ENCODE data around the gene SNAI1.
"Not testable (repeated sequence)": the region's sequence is repeated elsewhere in the genome, so short reads cannot be mapped to it uniquely, and the experiment has no call there.

Gene SNAI1

GRCh38 chr20:49982346-49983122 is at the start of gene SNAI1:
SNAI1 (plus strand) TSS chr20:49982980; CDS start chr20:49983060, 80 bp downstream.
- peak; percentile 51 for DNase-seq (ENCODE audit: low read depth)

- no peak for DNase-seq (ENCODE audit: low read depth)
Observed at GRCh38 chr20:49935746-49936152, 47.0 kb upstream of the SNAI1 start.

GRCh38 chr20:49936153-49937026 is 46.4 kb upstream of the SNAI1 start, which contains the start of gene RNF114:
RNF114 (plus strand) TSS chr20:49936397; CDS start chr20:49936413, 16 bp downstream.
- DNase-seq (ENCODE audit: low read depth): peak; percentile 80

- DNase-seq (ENCODE audit: low read depth): no peak
Observed at GRCh38 chr20:49937027-49937929, 45.5 kb upstream of the SNAI1 start.

- peak; percentile 43 for DNase-seq (ENCODE audit: low read depth)
Observed at GRCh38 chr20:49938173-49939163, 44.3 kb upstream of the SNAI1 start.

GRCh38 chr20:49941456-49941855 is 41.3 kb upstream of the SNAI1 start:
- no peak for DNase-seq (ENCODE audit: low read depth)

- DNase-seq (ENCODE audit: low read depth): no peak
Observed at GRCh38 chr20:49942303-49942702, 40.5 kb upstream of the SNAI1 start.

GRCh38 chr20:49942942-49943341 is 39.8 kb upstream of the SNAI1 start:
- DNase-seq (ENCODE audit: low read depth): no peak

- DNase-seq (ENCODE audit: low read depth): no peak
Observed at GRCh38 chr20:49945306-49945700, 37.5 kb upstream of the SNAI1 start.

GRCh38 chr20:49945701-49946477 is 36.9 kb upstream of the SNAI1 start:
- no peak for DNase-seq (ENCODE audit: low read depth)

GRCh38 chr20:49948178-49948577 is 34.6 kb upstream of the SNAI1 start:
- no peak for DNase-seq (ENCODE audit: low read depth)

- DNase-seq (ENCODE audit: low read depth): peak; percentile 92
Observed at GRCh38 chr20:49948809-49949507, 33.8 kb upstream of the SNAI1 start.

GRCh38 chr20:49951151-49951550 is 31.6 kb upstream of the SNAI1 start:
- DNase-seq (ENCODE audit: low read depth): peak; percentile 43

GRCh38 chr20:49955167-49955566 is 27.6 kb upstream of the SNAI1 start:
- DNase-seq (ENCODE audit: low read depth): no peak

- not testable (repeated sequence) for DNase-seq (ENCODE audit: low read depth)
Observed at GRCh38 chr20:49955830-49956396, 26.9 kb upstream of the SNAI1 start.

GRCh38 chr20:49956689-49957088 is 26.1 kb upstream of the SNAI1 start:
- DNase-seq (ENCODE audit: low read depth): no peak

- DNase-seq (ENCODE audit: low read depth): not testable (repeated sequence)
Observed at GRCh38 chr20:49957089-49957938, 25.5 kb upstream of the SNAI1 start.

GRCh38 chr20:49961413-49961812 is 21.4 kb upstream of the SNAI1 start:
- no peak for DNase-seq (ENCODE audit: low read depth)
